GM19328 (cell line): ENCODE data around the gene NBPF1.
"Not testable (repeated sequence)": the region's sequence is repeated elsewhere in the genome, so short reads cannot be mapped to it uniquely, and the experiment has no call there.

Source experiments
- ATAC-seq: cut with Tn5 transposase; IDR thresholded peaks from one replicate; pipeline ENCODE4 v1.9.1; 2021; ENCODE audit warnings: mild to moderate bottlenecking, moderate library complexity; ENCODE audit not compliant: unreplicated experiment

The NBPF1 gene

DNA sequence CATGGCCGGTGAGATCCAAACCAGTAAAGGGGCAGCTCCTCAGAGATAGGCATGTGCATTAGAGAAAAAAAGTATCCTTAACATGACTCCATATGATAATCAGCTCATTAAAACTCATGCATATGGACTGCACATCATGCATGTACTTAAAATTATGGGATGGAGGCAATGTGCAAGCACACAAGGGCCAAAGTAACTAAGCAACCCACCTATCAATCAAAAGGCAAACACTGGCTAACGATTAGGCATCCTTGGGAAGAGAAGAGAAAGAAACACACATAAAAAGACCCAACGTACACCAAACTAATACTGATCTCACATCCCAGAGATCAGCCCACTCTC, 94.5 kb downstream of the NBPF1 start:
- not testable (repeated sequence) for ATAC-seq

DNA sequence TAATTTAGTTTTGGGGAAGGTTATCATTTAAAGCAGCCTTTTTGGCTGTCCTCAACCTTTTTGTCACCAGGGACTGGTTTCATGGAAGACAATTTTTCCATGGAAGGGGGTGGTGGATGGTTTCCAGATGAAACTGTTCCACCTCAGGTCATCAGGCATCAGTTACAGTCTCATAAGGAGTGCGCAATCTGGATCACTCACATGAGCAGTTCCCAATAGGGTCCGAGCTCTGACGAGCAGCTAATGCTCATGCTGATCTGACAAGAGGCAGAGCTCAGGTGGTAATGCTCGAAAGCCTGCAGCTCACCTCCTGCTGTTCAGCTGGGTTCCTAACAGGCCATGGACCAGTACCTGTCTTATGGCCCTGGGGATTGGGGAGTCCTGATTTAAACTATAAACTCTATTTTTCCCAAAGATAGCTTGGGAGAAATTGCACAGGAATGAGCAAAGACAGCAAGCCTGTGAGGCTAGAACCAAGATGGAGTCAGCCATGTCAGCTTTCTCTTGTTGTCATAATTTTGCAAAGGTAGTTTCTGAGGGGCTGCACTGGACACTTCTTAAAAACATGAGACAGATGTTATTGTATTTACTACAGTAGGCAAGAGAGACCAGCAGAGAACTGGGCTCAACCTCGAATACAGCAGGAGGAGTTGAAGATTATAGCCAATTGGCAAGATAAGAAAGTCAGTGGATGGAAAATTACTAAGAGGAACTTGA, 96.5 kb downstream of the NBPF1 start:
- ATAC-seq: not testable (repeated sequence)

DNA sequence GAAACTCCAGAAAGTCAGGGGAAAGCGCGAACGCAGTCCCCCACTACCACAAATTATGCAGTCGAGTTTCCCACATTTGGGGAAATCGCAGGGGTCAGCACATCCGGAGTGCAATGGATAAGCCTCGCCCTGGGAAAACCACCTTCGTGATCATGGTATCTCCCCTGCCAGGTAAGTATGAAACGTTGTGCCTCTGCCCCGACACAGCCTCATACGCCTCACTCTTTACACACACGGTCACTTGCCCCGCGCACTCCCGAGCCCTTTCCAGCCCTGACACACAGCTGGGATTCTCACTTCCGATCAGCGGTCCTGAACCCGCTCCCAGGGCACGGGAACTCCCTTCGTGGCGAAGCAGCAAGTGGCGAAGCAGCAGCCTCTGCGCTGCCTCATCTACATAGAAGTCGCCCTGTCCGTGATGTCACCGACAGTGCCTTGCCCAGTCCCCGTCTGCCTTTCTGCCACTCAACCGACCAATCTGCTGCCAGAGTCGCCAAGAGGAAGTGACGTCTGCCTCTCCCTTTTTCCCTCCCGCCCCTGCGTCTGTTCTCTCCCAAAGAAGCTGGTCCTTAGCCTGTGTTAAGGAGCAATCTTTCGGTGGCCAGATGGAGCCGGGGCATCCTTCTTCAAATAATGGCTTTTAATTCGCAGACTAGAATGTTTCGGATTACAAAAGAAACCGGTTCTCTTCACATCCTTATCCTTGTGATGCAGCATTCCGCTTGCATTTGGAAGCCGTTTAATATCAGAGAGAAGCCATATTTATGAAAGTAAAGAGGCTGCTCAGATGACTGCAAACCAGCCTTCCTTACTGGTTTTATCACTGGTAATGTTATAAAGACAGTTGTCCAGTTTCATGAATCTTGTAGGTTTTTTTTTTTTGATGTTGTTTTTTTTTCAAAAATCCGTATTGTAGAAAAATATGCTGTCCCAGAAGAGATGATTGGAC, 99.0 kb downstream of the NBPF1 start, which contains the start of gene RNU1-1:
Gene RNU1-1, minus strand, starts transcription at position 179 of the 949 bp plus-strand sequence.
- not testable (repeated sequence) for ATAC-seq

- ATAC-seq: peak; percentile 92
Measured at GRCh38 chr1:16513412-16514106, 99.8 kb downstream of the NBPF1 start.

DNA sequence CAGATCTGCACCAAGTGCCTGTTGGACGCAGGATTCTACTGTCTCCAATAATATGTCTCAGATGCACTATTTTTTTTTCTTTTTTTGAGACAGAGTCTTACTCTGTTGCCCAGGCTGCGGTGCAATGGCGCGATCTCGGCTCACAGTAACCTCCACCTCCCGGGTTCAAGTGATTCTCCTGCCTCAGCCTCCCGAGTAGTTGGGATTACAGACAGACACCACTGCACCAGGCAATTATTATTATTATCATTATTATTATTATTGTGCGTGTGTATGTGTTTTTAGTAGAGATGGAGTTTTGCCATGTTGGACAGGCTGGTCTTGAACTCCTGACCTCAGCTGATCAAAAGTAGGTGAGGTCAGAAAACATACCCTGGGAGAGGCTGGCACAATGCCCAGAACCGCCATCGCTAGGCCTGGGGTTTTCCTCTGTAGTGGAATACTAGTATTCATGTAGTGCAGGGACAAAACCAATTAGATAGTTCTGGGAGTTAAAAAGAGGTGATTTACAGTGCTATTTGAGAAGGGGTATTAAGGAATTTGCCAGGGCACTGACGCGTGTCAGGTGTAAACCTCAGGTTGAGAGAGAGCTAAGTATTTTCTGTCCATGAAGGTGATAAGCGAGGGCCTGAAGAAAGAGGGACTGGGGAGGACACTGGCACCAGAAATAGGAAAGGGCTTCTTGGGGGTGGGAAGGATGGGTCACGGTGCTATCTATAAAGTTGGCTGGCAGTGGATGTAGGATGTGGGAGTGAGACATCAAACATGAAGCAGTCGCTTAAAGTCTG, 100.5 kb downstream of the NBPF1 start:
- not testable (repeated sequence) for ATAC-seq
